Inflammatory macrophage (primary cell): Measurements from ENCODE around the gene BZW2.
A peak's percentile ranks its signal among the peaks of the same experiment; 100 is the strongest.

Source experiments
- DNase-seq, 2 donors: peaks; one replicate each; pipeline ENCODE4 v3.0.0-alpha.2; 2020 to 2022

Gene BZW2

GRCh38 chr7:16724344-16724743 is 78.4 kb downstream of the BZW2 start:
- DNase-seq: no peak

GRCh38 chr7:16726189-16726588 is 80.2 kb downstream of the BZW2 start:
- DNase-seq: no peak

GRCh38 chr7:16727736-16728135 is 81.8 kb downstream of the BZW2 start:
- no peak for DNase-seq

- DNase-seq: no peak
Observed at GRCh38 chr7:16728811-16729210, 82.8 kb downstream of the BZW2 start.

- no peak for DNase-seq
Observed at GRCh38 chr7:16729541-16729940, 83.6 kb downstream of the BZW2 start.

GRCh38 chr7:16730937-16731336 is 85.0 kb downstream of the BZW2 start:
- peak; percentile 21 to 40 for DNase-seq

GRCh38 chr7:16732828-16733227 is 86.8 kb downstream of the BZW2 start:
- no peak for DNase-seq

- DNase-seq: no peak
Observed at GRCh38 chr7:16734148-16734726, 88.3 kb downstream of the BZW2 start.

GRCh38 chr7:16735020-16735419 is 89.0 kb downstream of the BZW2 start:
- DNase-seq: no peak

- no peak for DNase-seq
Observed at GRCh38 chr7:16738011-16738688, 92.2 kb downstream of the BZW2 start.

- DNase-seq: peak; percentile 21 to 41
Observed at GRCh38 chr7:16739863-16740622, 94.1 kb downstream of the BZW2 start.

GRCh38 chr7:16740623-16740953 is 94.6 kb downstream of the BZW2 start:
- DNase-seq: no peak

- no peak for DNase-seq
Observed at GRCh38 chr7:16740996-16741395, 95.0 kb downstream of the BZW2 start.

GRCh38 chr7:16741676-16742075 is 95.7 kb downstream of the BZW2 start:
- DNase-seq: no peak

- no peak for DNase-seq
Observed at GRCh38 chr7:16742547-16742946, 96.6 kb downstream of the BZW2 start.

GRCh38 chr7:16743236-16743635 is 97.3 kb downstream of the BZW2 start:
- no peak for DNase-seq

- DNase-seq: peak; percentile 19
Observed at GRCh38 chr7:16744518-16745250, 98.7 kb downstream of the BZW2 start.

- no peak for DNase-seq
Observed at GRCh38 chr7:16745645-16746044, 99.7 kb downstream of the BZW2 start.

GRCh38 chr7:16747102-16747501 is 101.1 kb downstream of the BZW2 start:
- DNase-seq: no peak

- DNase-seq: peak; percentile 23 to 60
Observed at GRCh38 chr7:16753102-16753931, 107.3 kb downstream of the BZW2 start, which contains the start of gene TSPAN13. Gene TSPAN13, plus strand, starts transcription at chr7:16753755. Its CDS starts 213 bp downstream, at chr7:16753968.

- peak in 1 of 2 donors; percentile 29 for DNase-seq
Observed at GRCh38 chr7:16753932-16754855, 108.2 kb downstream of the BZW2 start.
